Activated effector memory CD4-positive, alpha-beta T cell treated with Interleukin-2 at 50 U/mL for 16 hours (primary cell): Measurements from ENCODE around the gene PYGL.

Experiments
- DNase-seq: peaks from one replicate; pipeline ENCODE4 v3.0.0-alpha.2; 2020

The PYGL gene

GRCh38 chr14:50871228-50871627, 73.1 kb downstream of the PYGL start:
- no peak for DNase-seq

GRCh38 chr14:50865391-50866076, 78.7 kb downstream of the PYGL start:
- no peak for DNase-seq

- no peak for DNase-seq
Measured at GRCh38 chr14:50864946-50865345, 79.3 kb downstream of the PYGL start.

- no peak for DNase-seq
Measured at GRCh38 chr14:50864237-50864636, 80.0 kb downstream of the PYGL start.

GRCh38 chr14:50862036-50862570, 82.2 kb downstream of the PYGL start:
- no peak for DNase-seq

- DNase-seq, result peak; percentile 76
Measured at GRCh38 chr14:50860478-50861086, 83.7 kb downstream of the PYGL start.

GRCh38 chr14:50859296-50859624, 85.0 kb downstream of the PYGL start:
- no peak for DNase-seq

GRCh38 chr14:50856660-50857059, 87.6 kb downstream of the PYGL start:
- no peak for DNase-seq

- no peak for DNase-seq
Measured at GRCh38 chr14:50855558-50855957, 88.7 kb downstream of the PYGL start.
